Stomach (tissue), 9 donors: ENCODE results near the gene NFATC1. TPM values are rescaled to one million over a fixed set of nuclear protein-coding genes. Genes with fewer than 3 reads are reported as not detected.
"Not testable (repeated sequence)": the region's sequence is repeated elsewhere in the genome, so short reads cannot be mapped to it uniquely, and the experiment has no call there.

Experiments used
- DNase-seq, 2 donors: peaks; one replicate each; pipeline versions ENCODE4 v3.0.0 to v3.0.0-alpha.2; 2013 to 2019
- H3K27ac ChIP-seq, 5 donors: fragments of 200-600 bp in 4 of 5; sonication (generic) in 4 of 5; one replicate each; pipeline ENCODE4 v1.5.1; 2013 to 2019; ENCODE audit warnings: mild to moderate bottlenecking in 1 of 5, moderate library complexity in 1 of 5
- H3K27me3 ChIP-seq, 3 donors: fragments of 200-600 bp; sonication (generic); one replicate each; pipeline ENCODE4 v1.5.1; 2017 to 2019; ENCODE audit warnings: mixed run types in 1 of 3
- H3K36me3 ChIP-seq, 4 donors: fragments of 200-600 bp; sonication (generic); 1 replicate in 3 of 4; 2 replicates in 1 of 4; pipeline ENCODE4 v1.5.1; 2016 to 2019
- H3K4me1 ChIP-seq, 4 donors: fragments of 200-600 bp; sonication (generic); one replicate each; pipeline ENCODE4 v1.5.1; 2016 to 2019
- H3K4me3 ChIP-seq, 4 donors: fragments of 200-600 bp; sonication (generic) in 3 of 4; one replicate each; pipeline ENCODE4 v1.5.1; 2016 to 2019; ENCODE audit warnings: mild to moderate bottlenecking in 1 of 4
- H3K9me3 ChIP-seq, 4 donors: fragments of 200-600 bp; sonication (generic); one replicate each; pipeline ENCODE4 v1.5.1; 2016 to 2019
- EP300 ChIP-seq: sonication (generic); formaldehyde crosslinking; IDR thresholded peaks from one replicate; pipeline ENCODE4 v1.6.1; 2017; ENCODE audit warnings: antibody characterized with exemption
- POLR2A ChIP-seq, 4 donors: fragments of 450-650 bp; IDR thresholded peaks; one replicate each; pipeline ENCODE4 v1.6.1; 2016; ENCODE audit warnings: antibody characterized with exemption in 4 of 4, control low read depth in 2 of 4, mild to moderate bottlenecking in 1 of 4, moderate library complexity in 1 of 4
- POLR2AphosphoS5 ChIP-seq, 3 donors: sonication (generic); formaldehyde crosslinking; IDR thresholded peaks; one replicate each; pipeline ENCODE4 v1.6.1; 2016; ENCODE audit warnings: antibody characterized with exemption in 3 of 3
- WGBS, 5 donors: extraction: QIAGEN DNeasy Blood & Tissue Kit in 3 of 5; methylation state at CpG; one replicate each; pipeline versions ENCODE4 v1.1.5 to v1.1.7; 2013 to 2018; 5-methylcytosine and 5-hydroxymethylcytosine counted together
- intact Hi-C: fragments of 100-400 bp; cut with DNase I; formaldehyde crosslinking; loops from one replicate; pipeline ENCODE4 v1.15.1; 2023; ENCODE audit warnings: low total_unique reads
- polyA plus RNA-seq, 3 donors: library from polyadenylated mRNA; stranded (reverse); fragments of 200-250 nt; gene quantifications; one replicate each; pipeline ENCODE4 v1.2.3, GENCODE V29; 2013
- total RNA-seq, 5 donors: library from RNA; depleted of rRNA; stranded (reverse); fragments of >200 nt; gene quantifications; one replicate each; pipeline versions ENCODE4 v1.1.0 to v1.2.3, GENCODE V29; 2014 to 2016
- TF ChIP-seq, protein P1 (sequence below), 7 experiments: fragments of 450-650 bp in 4 of 7; fragments of 200-600 bp in 3 of 7; sonication (generic) in 3 of 7; IDR thresholded peaks; one replicate each; pipeline ENCODE4 v1.5.1; 2016 to 2019; ENCODE audit warnings: antibody characterized with exemption in 7 of 7, control low read depth in 2 of 7, mild to moderate bottlenecking in 1 of 7
- donor health status: healthy with polysubstance abuse.
- donor health status: Bipolar disorder and iron deficiency.
- donor health status: healthy.

NFATC1 gene
- total and polyA plus RNA-seq, 8 donors, result 2.6 to 14.0 (median 6.1) TPM

DNA sequence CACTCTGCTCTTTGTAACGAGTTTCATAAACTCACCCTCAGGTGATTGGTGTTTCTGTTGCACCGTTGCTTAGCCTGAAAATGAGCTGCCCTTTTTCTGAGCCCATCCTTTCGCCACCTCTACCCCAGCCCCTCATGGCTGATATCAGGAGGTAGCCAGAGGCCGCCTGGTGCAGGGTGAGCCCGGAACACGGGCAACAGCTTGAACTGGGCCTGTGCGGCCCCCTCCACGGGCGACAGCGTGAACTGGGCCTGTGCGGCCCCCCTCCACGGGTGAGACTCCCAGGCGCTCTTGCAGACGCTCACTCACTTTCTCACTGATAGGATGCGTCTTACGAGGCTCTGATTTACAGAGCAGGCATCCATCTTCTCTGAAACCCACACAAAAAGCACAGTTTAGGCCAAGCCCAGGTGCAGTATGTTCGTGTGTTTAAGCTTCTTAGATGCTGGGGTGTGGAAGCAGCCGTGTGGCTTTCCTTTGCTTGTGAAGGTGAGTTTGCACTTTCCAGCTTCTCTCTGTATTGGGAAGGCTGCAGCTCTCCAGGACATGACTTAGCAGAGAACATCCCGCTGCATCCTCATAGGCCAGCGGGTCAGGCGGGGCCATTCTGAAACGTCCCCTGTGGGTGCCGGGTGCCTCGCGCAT is 83.5 kb downstream of the NFATC1 start:
- Histone ChIP-seq H3K27ac (no peak overlapping the region), H3K9me3 (no peaks in the 10 kb centered on the region), H3K4me3 (no peak overlapping the region), H3K4me1 (no peaks in the 10 kb centered on the region), H3K36me3 (peaks cover 0 to 25% (median 11%) of the 10 kb centered on the region in 4 donors), H3K27me3 (no peaks in the 10 kb centered on the region)
- DNase-seq, result no peak
- no peak for TF ChIP-seq POLR2A (IDR thresholded peaks at IDR 0.05)
- WGBS, 5 donors, result 83 to 93% (median 89%) methylated on average over 24 to 25 of the region's 25 CpGs
- intact Hi-C loops, result no loop called here

DNA sequence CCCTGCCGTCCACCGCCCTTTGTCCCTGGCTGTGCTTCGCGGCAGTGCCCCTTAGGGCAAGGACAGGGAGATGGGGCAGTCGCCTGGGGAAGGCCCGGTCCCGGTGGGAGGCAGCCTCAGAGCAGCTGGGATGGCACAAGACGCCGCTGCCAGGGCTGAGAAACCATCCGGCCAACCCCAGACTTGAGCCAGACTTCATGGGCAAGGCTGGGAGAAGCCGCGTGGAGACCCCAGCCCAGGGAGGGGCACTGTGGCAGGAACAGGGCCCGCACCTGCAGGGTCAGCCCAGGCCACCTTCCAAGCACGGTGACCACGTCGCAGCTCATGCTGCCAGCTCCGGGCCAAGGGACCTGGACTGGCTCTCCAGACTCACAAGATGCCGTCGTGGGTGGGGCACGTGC is 84.0 kb downstream of the NFATC1 start:
- Histone ChIP-seq H3K36me3 (peaks cover 0 to 25% (median 11%) of the 10 kb centered on the region in 4 donors), H3K27ac (no peak overlapping the region), H3K9me3 (no peaks in the 10 kb centered on the region), H3K4me3 (no peak overlapping the region), H3K27me3 (no peaks in the 10 kb centered on the region), H3K4me1 (peaks cover 0 to 2% (median 0%) of the 10 kb centered on the region in 4 donors)
- DNase-seq, result no peak
- WGBS, 5 donors, result 89 to 94% (median 93%) methylated on average over 8 to 20 of the region's 20 CpGs
- no peak for TF ChIP-seq POLR2AphosphoS5 (IDR thresholded peaks at IDR 0.05)
- TF ChIP-seq POLR2A (IDR thresholded peaks at IDR 0.05), result no peak
- TF ChIP-seq, protein P1, sequence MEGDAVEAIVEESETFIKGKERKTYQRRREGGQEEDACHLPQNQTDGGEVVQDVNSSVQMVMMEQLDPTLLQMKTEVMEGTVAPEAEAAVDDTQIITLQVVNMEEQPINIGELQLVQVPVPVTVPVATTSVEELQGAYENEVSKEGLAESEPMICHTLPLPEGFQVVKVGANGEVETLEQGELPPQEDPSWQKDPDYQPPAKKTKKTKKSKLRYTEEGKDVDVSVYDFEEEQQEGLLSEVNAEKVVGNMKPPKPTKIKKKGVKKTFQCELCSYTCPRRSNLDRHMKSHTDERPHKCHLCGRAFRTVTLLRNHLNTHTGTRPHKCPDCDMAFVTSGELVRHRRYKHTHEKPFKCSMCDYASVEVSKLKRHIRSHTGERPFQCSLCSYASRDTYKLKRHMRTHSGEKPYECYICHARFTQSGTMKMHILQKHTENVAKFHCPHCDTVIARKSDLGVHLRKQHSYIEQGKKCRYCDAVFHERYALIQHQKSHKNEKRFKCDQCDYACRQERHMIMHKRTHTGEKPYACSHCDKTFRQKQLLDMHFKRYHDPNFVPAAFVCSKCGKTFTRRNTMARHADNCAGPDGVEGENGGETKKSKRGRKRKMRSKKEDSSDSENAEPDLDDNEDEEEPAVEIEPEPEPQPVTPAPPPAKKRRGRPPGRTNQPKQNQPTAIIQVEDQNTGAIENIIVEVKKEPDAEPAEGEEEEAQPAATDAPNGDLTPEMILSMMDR (IDR thresholded peaks at IDR 0.05), result no peak
- no peak for TF ChIP-seq EP300
- intact Hi-C loops, result no loop called here

GRCh38 chr18:79480171-79481045 is 84.7 kb downstream of the NFATC1 start:
- intact Hi-C loops, result no loop called here
- no peak overlapping the region for H3K4me3 ChIP-seq
- WGBS, 5 donors, result 93 to 96% (median 94%) methylated on average over 23 to 41 of the region's 41 CpGs
- H3K9me3 ChIP-seq, result no peaks in the 10 kb centered on the region
- TF ChIP-seq, protein P1 (IDR thresholded peaks at IDR 0.05), result no peak
- no peak for TF ChIP-seq POLR2AphosphoS5 (IDR thresholded peaks at IDR 0.05)
- no peak for TF ChIP-seq POLR2A (IDR thresholded peaks at IDR 0.05)
- no peak for TF ChIP-seq EP300
- H3K4me1 ChIP-seq, result peaks cover 0 to 8% (median 5%) of the 10 kb centered on the region in 4 donors
- no peak for DNase-seq
- H3K27me3 ChIP-seq, result no peaks in the 10 kb centered on the region
- no peak overlapping the region for H3K27ac ChIP-seq
- peaks cover 0 to 25% (median 11%) of the 10 kb centered on the region in 4 donors for H3K36me3 ChIP-seq

GRCh38 chr18:79481046-79481790 is 85.5 kb downstream of the NFATC1 start:
- 87 to 94% (median 93%) methylated on average over 21 to 26 of the region's 26 CpGs for WGBS, 5 donors
- no peak overlapping the region for H3K4me3 ChIP-seq
- H3K9me3 ChIP-seq, result no peaks in the 10 kb centered on the region
- intact Hi-C loops, result no loop called here
- H3K36me3 ChIP-seq, result peaks cover 0 to 26% (median 12%) of the 10 kb centered on the region in 4 donors
- TF ChIP-seq POLR2A (IDR thresholded peaks at IDR 0.05), result no peak
- TF ChIP-seq, protein P1 (IDR thresholded peaks at IDR 0.05), result no peak
- no peak for TF ChIP-seq EP300
- no peak for TF ChIP-seq POLR2AphosphoS5 (IDR thresholded peaks at IDR 0.05)
- peaks cover 0 to 12% (median 8%) of the 10 kb centered on the region in 4 donors for H3K4me1 ChIP-seq
- no peak for DNase-seq
- no peak overlapping the region for H3K27ac ChIP-seq
- no peaks in the 10 kb centered on the region for H3K27me3 ChIP-seq

DNA sequence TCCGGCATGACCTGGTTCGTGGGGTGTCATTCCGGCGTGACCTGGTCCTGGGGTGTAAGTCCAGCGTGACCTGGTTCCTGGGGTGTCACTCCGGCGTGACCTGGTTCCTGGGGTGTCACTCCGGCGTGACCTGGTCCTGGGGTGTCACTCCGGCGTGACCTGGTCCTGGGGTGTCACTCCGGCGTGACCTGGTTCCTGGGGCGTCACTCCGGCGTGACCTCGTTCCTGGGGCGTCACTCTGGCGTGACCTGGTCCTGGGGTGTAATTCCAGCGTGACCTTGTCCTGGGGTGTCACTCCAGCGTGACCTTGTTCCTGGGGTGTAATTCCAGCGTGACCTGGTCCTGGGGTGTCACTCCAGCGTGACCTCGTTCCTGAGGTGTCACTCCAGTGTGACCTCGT is 87.7 kb downstream of the NFATC1 start:
- H3K4me3 ChIP-seq, H3K27me3 ChIP-seq, intact Hi-C loops, DNase-seq, H3K27ac ChIP-seq, H3K9me3 ChIP-seq: not testable (repeated sequence)
- WGBS, 5 donors, result 91 to 97% (median 95%) methylated on average over 13 to 25 of the region's 25 CpGs
- Histone ChIP-seq H3K4me1 (peaks cover 0 to 12% (median 8%) of the 10 kb centered on the region in 4 donors), H3K36me3 (peaks cover 9 to 38% (median 31%) of the 10 kb centered on the region in 4 donors)
